CD4-positive, alpha-beta T cell treated with Interleukin-17A for 4 hours (primary cell): ENCODE data around the gene OR2AP1.
"Not testable (repeated sequence)": the region's sequence is repeated elsewhere in the genome, so short reads cannot be mapped to it uniquely, and the experiment has no call there.

Experiments
- DNase-seq: peaks from one replicate; pipeline ENCODE4 v3.0.0-alpha.2; 2020; ENCODE audit warnings: mixed read lengths

OR2AP1 gene

DNA sequence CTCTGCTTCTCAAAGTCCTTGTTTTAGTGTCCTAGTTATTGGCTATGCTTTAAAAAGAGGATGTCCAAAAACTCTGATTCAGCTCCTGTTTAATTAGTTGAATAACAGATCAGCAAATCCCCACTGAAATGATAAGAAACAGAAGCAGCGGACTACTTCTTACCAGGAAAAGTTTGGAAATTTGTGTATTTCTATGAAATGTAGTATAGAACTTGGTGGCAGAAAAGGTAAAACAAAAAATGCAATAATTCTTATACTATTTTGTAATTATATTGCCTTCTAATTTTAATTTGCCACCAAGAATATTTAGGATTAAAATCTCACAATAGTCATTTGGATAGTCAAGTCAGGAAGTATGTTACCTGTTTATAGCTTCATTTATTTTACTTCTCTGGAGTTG lies at the start of gene OR2AP1:
TSS of gene OR2AP1 (plus strand) at position 301 of the 400 bp plus-strand sequence. CDS start 1,947 bp downstream, outside the sequence.
- DNase-seq = no peak

- DNase-seq = not testable (repeated sequence)
Measured at GRCh38 chr12:55548235-55548634, 24.0 kb upstream of the OR2AP1 start.

DNA sequence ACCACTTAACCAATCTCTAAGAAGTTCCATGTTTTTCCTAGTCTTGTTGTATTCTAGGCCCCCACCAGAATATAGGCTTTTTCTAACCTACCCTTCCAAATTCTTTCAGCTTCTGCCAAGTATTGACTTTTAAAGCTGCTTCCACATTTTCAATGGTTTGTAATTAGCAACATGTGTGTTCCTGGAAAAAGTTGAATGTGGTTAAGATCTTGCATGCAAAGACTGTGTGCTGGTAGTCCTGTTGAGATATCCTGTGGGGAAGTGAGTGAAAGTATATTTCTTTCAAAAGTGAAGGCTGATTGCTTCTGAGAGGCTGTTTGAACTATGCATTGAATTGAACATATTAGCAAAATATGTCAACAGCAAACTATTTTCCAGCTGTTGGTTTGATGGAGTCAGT lies 23.5 kb upstream of the OR2AP1 start:
- DNase-seq = no peak

DNA sequence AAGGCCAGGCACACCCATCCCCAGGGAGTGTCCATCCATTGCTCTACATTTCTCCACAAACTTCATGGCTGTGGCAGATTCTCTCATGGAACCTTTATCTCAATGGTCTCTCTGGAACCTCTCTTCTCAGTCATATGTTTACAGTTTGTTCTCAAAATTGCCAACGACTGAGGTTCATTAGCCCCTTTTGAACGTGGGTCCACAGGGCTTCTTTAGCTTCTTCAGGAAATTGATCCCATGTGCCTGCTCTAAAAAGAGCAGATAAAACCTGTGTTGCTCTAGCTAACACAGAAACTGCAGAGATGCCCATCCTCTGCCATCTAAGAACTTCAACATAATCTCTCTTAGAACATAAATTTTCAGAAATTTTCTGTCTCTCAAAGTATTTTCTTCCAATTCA lies 23.0 kb upstream of the OR2AP1 start, which contains the start of gene OR6C4:
TSS of gene OR6C4 (plus strand) at position 301 of the 400 bp plus-strand sequence. CDS start 1,625 bp downstream, outside the sequence.
- DNase-seq = no peak

DNA sequence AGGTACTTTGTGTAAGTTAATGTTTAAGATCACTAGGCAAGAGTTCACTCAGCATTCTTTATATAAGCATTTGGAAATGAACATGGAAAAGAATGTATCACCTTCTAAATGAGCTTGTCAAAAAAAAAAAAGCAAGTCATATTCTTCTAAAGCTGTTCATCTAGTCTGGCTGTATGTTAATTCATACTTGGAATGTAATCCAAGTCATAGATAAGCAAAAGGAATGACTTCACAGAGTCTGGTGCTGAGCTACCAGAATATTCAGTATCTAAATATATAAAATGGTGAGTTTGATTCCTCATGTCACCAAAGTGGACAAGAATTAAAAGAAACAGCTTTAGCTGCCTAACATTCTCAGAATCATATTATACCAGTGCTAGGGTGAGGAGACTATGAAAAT lies 18.0 kb upstream of the OR2AP1 start:
- no peak for DNase-seq

- not testable (repeated sequence) for DNase-seq
Measured at GRCh38 chr12:55570060-55570459, 2.2 kb upstream of the OR2AP1 start.

DNA sequence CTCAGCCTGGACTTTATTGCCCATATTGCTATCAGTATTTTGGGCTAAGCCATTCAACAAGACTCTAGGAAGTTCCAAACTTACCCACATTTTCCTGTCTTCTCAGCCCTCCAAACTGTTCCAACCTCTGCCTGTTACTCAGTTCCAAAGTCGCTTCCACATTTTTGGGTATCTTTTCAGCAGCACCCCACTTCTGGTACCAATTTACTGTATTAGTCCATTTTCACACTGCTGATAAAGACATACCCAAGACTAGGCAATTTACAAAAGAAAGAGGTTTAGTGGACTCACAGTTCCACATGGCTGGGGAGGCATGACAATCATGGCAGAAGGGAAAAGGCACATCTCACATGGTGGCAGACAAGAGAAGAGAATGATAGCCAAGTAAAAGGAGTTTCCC lies 1.6 kb upstream of the OR2AP1 start:
- not testable (repeated sequence) for DNase-seq

GRCh38 chr12:55582066-55582465 lies 9.8 kb downstream of the OR2AP1 start:
- no peak for DNase-seq

DNA sequence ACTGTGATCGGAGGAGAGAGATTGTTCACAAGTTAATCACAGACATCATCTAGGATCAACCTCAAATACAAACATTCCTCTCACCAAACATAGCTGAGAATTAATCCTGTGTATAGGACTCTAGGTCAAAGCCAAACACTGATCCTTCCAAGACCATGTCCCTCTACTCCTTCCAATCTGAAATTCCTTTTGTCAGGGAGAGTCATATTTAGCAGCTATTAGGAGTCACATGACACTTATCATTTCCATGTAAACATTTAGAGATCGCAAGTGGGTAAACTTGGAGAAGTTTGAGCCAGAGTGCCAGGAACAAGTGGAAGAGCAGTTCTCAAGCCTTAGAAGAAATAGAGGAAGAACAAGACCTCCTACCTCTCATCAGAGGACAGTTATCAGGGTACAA lies 13.5 kb downstream of the OR2AP1 start:
- no peak for DNase-seq

DNA sequence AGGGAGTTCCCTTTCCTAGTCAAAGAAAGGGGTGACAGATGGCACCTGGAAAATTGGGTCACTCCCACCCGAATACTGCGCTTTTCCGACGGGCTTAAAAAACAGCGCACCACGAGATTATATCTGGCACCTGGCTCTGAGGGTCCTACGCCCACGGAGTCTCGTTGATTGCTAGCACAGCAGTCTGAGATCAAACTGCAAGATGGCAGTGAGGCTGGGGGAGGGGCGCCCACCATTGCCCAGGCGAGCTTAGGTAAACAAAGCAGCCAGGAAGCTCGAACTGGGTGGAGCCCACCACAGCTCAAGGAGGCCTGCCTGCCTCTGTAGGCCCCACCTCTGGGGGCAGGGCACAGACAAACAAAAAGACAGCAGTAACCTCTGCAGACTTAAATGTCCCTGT lies 17.9 kb downstream of the OR2AP1 start:
- DNase-seq = not testable (repeated sequence)

DNA sequence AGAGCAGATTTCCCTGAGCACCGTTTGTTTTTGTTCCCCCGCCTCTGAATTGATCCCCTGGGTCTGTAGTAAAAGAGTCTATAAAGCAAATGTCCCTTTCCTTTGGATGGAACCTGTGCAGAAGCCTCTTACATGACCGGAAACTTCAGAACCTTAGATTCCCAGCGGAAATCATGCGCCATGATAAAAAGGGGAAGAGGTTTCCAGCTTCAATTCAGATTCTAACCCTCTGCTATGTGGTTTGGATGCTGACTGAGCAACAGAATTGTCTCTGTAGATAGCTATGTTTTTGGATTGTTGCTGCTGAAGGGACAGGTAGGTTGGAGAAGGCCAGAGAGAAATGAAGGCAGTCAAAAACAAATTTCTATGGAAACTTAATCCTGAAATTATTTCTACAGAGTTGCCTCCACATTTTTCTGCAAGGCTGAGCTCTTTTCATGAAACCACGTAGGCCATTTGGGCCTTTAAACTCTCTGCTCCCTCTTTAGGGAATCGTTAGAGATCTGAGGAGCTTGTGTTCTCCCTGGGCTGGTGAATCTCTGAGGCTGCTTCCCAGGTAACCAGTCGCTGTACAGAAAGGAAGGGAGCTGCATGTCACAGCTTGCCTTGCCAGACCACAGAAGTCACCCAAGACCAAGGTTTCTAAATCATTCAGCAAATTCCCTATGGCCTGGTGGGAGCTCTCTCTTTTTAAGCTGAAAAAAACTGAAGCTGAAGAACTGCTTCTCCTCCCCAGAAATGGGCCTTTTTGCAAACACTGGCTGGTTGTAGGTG lies 35.7 kb downstream of the OR2AP1 start:
- no peak for DNase-seq

GRCh38 chr12:55610598-55610997 lies 38.3 kb downstream of the OR2AP1 start:
- DNase-seq = no peak

DNA sequence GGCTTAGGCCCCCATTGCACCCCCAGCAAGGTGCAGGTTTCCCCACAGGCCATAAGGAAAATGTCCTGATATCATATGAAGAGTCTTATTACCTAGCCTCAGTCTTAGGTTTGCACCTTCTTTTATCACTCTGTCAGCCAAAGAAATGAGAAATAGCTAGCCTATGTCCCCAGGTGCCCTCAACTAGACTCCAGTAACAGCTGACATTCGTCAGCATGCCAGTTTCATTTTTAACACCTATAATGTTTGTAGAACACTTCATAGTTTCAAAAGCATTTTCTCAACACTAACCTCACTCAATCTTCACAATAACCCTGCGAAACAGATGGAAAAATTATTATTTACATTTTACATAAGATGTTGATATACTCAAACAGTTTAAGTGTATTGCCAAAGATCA lies 40.4 kb downstream of the OR2AP1 start:
- no peak for DNase-seq

GRCh38 chr12:55614764-55615163 lies 42.5 kb downstream of the OR2AP1 start:
- no peak for DNase-seq

DNA sequence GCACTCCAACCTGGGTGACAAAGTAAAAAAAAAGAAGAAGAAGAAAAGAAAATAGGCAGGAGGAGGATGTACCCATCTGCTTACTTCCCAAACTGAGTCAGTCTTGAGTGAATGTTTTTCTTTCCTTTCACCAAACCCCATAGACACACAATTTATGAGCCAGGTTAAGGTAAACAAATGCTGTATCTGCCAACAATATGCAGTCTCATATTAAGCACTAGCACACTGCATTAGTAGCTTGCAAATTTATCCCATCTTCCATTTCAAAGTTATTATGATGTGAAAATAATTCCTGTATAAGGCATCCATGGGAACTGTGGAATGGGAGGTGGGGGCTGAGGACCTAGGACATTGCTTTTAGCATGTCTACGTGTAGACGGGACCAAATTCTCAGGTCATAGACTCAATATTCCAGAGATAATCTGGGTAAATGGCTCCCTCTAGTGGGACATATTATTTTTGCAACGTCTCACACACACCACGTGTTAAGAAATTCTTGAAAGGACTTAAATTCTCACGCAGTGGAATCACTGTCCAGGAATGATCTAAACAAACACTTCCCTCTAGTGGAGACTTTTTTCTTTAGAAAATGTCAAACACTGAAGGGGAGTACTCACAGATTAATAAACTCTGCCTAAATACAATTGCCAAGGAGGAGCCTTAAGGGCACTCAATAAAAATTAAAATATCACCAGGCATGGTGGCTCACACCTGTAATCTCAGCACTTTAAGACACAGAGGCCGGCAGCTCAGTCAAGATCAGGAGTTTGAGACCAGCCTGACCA lies 47.3 kb downstream of the OR2AP1 start:
- peak; percentile 53 for DNase-seq

GRCh38 chr12:55624056-55624455 lies 51.8 kb downstream of the OR2AP1 start:
- DNase-seq = no peak
